ENCODE measurements around the gene TMEM167A. TPM values are rescaled to one million over a fixed set of nuclear protein-coding genes. Genes with fewer than 3 reads are reported as not detected.

TMEM167A gene
- total RNA-seq, 1 donor from 2014 or later: 49.1 TPM

DNA sequence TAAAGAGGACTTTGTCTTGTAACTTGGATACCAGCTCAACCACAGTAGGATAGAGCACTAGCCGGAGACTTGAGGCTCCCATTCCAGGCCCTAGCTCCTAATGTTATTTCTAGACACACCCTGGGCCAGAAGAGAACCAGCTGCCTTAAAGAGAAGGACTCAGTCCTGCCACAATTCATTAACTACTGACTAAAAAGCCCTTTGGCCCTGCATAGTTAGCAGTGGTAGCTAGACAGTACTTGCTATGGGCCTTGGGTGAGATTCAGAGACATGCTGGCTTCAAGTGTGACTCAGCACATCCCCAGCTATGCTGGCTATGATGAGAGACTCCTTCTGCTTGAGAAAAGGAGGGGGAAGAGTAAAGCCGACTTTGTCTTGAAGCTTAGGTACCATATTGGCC lies 47.3 kb downstream of the TMEM167A start:
- no peaks in the 10 kb centered on the region for H3K36me3 ChIP-seq
- no peaks in the 10 kb centered on the region for H3K27me3 ChIP-seq (ENCODE audit: low read depth)
- no peak for DNase-seq
- H3K4me3 ChIP-seq: no peak overlapping the region
- no peak overlapping the region for H3K27ac ChIP-seq (replicated peaks)
- no peaks in the 10 kb centered on the region for H3K9me3 ChIP-seq (replicated peaks)
- TF ChIP-seq CTCF (IDR thresholded peaks at IDR 0.05; ENCODE audit: borderline replicate concordance): no peak
- intact Hi-C loops (cut with micrococcal nuclease): no loop called here
- H3K4me1 ChIP-seq: peaks cover 33% of the 10 kb centered on the region

GRCh38 chr5:83026930-83027687 lies 50.1 kb downstream of the TMEM167A start:
- no peak for DNase-seq
- no peak for TF ChIP-seq CTCF (IDR thresholded peaks at IDR 0.05; ENCODE audit: borderline replicate concordance)
- intact Hi-C loops (cut with micrococcal nuclease): no loop called here
- Histone ChIP-seq H3K27me3 (ENCODE audit: low read depth) (no peaks in the 10 kb centered on the region), H3K4me1 (peaks cover 10% of the 10 kb centered on the region), H3K4me3 (no peak overlapping the region), H3K27ac (replicated peaks) (no peak overlapping the region), H3K36me3 (no peaks in the 10 kb centered on the region), H3K9me3 (replicated peaks) (no peaks in the 10 kb centered on the region)

DNA sequence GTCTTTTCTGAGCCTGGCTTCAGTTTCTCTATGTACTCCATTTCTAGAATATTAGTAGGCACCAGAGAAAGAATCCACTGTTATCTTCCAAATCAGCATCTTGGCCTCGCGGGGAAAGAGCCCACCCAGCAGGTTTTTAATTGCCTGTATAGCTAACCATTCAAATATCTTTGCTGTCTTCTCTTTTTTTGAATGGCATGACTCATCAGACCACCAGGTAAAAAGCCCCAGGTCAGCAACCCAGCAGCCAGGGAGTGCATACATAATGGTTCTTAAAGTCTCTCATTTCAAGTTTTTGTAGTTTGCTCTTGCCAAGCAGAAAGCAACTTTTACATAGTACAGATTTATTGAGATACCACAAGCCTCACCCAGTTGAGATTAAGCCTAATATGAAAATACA lies 50.7 kb downstream of the TMEM167A start:
- no peak for DNase-seq
- Histone ChIP-seq H3K4me1 (peaks cover 10% of the 10 kb centered on the region), H3K36me3 (no peaks in the 10 kb centered on the region), H3K27me3 (ENCODE audit: low read depth) (no peaks in the 10 kb centered on the region), H3K4me3 (no peak overlapping the region), H3K9me3 (replicated peaks) (no peaks in the 10 kb centered on the region), H3K27ac (replicated peaks) (no peak overlapping the region)
- intact Hi-C loops (cut with micrococcal nuclease): no loop called here
- TF ChIP-seq CTCF (IDR thresholded peaks at IDR 0.05; ENCODE audit: borderline replicate concordance): no peak

GRCh38 chr5:83025690-83026478 lies 51.3 kb downstream of the TMEM167A start:
- H3K4me3 ChIP-seq: no peak overlapping the region
- no peaks in the 10 kb centered on the region for H3K9me3 ChIP-seq (replicated peaks)
- peaks cover 10% of the 10 kb centered on the region for H3K4me1 ChIP-seq
- TF ChIP-seq CTCF (IDR thresholded peaks at IDR 0.05; ENCODE audit: borderline replicate concordance): no peak
- intact Hi-C loops (cut with micrococcal nuclease): no loop called here
- H3K27me3 ChIP-seq (ENCODE audit: low read depth): no peaks in the 10 kb centered on the region
- H3K27ac ChIP-seq (replicated peaks): no peak overlapping the region
- DNase-seq: no peak
- H3K36me3 ChIP-seq: no peaks in the 10 kb centered on the region

- no peak overlapping the region for H3K4me3 ChIP-seq
- H3K9me3 ChIP-seq (replicated peaks): no peaks in the 10 kb centered on the region
- H3K36me3 ChIP-seq: no peaks in the 10 kb centered on the region
- no peaks in the 10 kb centered on the region for H3K27me3 ChIP-seq (ENCODE audit: low read depth)
- DNase-seq: no peak
- TF ChIP-seq CTCF (IDR thresholded peaks at IDR 0.05; ENCODE audit: borderline replicate concordance): no peak
- H3K27ac ChIP-seq (replicated peaks): no peak overlapping the region
- intact Hi-C loops (cut with micrococcal nuclease): no loop called here
- peaks cover 7% of the 10 kb centered on the region for H3K4me1 ChIP-seq
Measured at GRCh38 chr5:83022334-83022733, 54.9 kb downstream of the TMEM167A start.
